GM18507 (cell line): ENCODE results near the gene LAGE3.

ENCODE experiments used
- DNase-seq: peaks from one replicate; pipeline ENCODE4 v3.0.0; 2011; ENCODE audit warnings: low read depth; ENCODE audit not compliant: insufficient read length; ENCODE audit errors: extremely low spot score
- FAIRE-seq: peaks from 2 replicates; lab custom pipeline; 2011; peaks lifted over from hg19 to GRCh38; lab: Jason Lieb, UNC

The LAGE3 gene

GRCh38 chrX:154439841-154440240, 39.2 kb downstream of the LAGE3 start:
- FAIRE-seq (no peak), DNase-seq (no peak)

DNA sequence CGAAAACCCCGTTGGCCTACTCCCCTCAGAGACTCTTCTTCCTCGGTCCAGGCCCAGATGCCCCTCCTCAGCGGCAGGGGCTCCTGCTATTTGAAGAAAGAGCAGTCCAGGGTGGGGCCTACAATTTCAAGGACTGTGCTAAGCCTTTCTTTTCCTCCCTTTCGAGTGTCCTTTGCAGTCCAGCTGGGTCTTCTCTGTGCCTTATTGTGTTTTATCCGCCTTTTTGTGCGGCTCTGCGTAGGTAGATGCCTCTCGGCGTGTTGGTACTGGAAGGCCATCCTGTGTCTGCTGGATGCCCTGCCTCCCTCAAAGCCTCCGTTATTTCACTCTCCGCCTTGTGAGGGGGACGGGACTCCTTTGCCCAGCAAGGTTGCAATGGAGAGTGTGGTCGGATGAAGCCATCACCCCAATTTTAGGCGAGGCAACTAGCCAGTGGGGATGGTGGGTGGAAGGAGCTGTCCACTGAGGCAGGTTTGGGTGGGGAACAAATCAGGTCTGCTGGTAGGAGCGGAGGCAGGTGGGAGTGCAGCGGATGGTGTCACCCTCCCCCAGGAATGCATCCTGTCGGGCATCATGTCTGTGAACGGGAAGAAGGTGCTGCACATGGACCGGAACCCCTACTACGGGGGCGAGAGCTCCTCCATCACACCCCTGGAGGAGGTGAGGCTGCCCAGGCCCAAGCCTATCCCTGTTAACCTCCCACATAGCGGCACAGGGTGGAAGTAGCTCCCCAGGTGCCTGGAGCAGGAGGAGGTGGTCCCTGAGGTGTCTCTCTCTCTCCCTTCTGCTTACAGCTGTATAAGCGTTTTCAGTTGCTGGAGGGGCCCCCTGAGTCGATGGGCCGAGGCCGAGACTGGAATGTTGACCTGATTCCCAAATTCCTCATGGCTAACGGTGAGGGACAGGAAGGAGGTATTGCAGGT, 40.8 kb downstream of the LAGE3 start:
- no peak for FAIRE-seq
- no peak for DNase-seq

DNA sequence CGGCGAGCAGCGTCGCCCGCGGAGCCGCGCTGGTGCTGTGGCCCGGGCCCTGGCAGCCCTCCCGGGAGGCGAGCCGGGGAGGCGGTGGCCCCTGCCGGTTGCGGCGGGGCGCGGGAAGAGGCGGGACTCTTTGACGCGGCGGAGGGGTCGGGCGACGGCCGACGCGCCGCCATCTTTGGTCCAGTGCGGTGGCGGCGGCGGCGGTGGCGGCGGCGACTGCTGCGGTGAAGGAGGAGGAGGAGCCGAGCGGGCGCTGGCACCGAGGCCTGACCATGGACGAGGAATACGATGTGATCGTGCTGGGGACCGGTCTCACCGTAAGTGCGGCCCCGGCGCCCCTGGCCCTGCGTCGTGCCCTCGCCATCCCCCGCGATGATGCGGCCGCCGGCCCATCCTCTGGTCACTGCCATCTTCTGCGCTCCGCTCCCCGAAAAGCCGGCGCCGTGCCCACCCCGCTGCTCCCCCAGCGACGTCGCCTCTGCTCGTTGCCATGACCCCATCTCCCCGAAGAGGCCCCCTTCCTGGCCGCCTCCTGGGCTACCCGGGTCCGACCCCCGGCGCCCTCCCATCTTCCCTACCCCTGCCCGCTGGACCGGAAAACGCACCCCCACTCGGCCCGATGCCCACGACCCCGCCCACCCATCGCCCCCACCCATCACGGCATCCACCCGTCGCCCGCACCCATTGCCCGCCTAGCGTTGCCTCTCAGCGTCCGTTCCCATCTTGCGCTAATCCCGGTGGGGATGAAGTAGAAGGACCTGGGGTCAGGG, 41.9 kb downstream of the LAGE3 start, which contains the start of gene GDI1:
Gene GDI1 (plus strand): TSS at position 172 of the 770 bp plus-strand sequence. CDS start 101 bp downstream, at position 273.
- DNase-seq (no peak), FAIRE-seq (peak; percentile 68)

GRCh38 chrX:154436374-154436982, 42.6 kb downstream of the LAGE3 start:
- DNase-seq, result no peak

DNA sequence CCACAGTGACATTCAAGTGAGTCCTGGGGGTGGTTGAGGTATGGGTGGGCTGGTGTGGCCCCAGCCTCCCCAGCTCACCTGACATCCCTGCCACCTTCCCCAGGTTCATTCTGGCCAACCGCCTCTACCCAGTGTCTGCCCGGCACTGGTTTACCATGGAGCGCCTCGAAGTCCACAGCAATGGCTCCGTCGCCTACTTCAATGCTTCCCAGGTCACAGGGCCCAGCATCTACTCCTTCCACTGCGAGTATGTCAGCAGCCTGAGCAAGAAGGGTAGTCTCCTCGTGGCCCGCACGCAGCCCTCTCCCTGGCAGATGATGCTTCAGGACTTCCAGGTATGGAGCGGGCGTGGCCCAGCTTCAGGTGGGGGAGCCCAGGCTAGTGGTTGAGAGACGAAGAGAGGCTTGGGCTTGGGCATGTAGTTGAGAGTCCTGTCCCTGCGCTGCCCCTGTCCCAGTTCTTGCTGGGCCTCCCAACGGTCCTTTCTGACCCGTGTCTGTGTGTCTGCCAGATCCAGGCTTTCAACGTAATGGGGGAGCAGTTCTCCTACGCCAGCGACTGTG, 43.8 kb downstream of the LAGE3 start:
- DNase-seq (no peak), FAIRE-seq (no peak)

More at GRCh38 chrX:154436374-154436982, 42.6 kb downstream of the LAGE3 start:
- no peak for FAIRE-seq

DNA sequence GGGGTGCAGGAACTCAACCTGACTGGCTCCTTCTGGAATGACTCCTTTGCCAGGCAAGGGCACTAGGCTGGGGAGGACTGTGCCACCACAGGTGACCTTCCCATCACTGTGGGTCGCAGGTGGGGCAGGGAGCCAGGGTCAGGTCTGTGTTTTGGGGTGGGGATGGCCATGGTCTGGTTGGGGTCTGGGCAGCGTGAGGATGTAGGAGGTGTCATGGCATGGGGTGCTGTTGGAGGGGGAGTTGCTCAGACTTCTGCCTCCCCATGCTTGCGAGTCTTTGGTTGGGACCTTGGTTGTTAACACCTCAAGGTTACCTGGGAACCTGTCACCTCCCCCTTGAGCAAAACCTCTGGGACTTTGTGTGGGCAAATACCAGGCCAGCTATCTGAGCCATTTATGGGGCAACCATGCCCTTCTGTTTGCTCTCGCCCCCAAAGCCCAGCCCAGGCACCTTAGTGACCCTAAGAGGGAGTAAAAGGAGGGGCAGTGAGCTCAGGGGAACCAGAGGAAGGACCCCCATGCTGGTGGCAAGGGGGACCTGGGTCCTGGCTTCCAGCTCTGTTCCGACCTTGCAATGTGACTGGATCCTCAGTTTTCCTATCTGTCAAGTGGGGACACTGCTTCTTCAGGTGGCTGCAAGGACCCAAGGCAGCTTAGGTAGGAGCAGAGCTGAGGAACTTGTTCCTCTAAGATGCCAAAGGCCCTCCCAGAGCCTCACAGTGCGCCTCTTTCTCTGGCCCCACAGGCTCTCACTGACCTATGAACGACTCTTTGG, 44.5 kb downstream of the LAGE3 start:
- DNase-seq, result no peak
- FAIRE-seq, result no peak

- DNase-seq (no peak), FAIRE-seq (no peak)
These were observed 45.5 kb downstream of the LAGE3 start for GRCh38 chrX:154433605-154434004.

DNA sequence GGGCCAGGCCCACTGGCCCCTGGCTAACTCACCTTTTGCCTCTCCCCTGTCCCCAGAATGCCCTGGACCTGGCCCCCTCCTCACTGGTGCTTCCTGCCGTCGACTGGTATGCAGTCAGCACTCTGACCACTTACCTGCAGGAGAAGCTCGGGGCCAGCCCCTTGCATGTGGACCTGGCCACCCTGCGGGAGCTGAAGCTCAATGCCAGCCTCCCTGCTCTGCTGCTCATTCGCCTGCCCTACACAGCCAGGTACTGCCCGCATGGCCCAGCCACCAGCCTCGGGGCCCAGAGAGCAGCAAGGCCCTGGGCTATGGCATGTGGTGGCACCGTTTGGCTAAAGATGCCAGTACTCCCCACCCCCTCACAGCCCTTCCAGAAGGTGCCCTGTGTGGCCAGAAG, 46.9 kb downstream of the LAGE3 start:
- DNase-seq, result no peak
- FAIRE-seq, result no peak

DNA sequence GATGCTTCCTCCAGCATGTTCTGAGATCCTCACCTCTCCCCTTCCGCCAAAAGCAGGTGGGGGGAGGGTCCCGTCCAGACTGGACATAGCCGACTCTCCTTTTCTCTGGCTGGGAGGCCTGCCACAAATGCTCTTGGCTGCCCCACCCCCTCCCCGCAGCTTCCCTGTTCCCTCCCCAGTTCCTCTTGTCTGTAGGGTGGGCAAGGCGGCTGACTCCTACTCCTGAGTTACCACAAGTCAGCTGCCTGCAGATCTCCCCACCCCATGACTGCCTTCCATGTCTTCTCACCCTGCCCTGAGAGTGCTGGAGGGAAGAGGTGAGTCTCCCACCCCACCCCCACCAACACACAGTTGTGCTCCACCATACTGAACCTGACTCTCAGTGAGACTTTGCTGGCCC, 47.7 kb downstream of the LAGE3 start:
- DNase-seq (no peak), FAIRE-seq (no peak)

- FAIRE-seq (no peak), DNase-seq (no peak)
These were observed 48.2 kb downstream of the LAGE3 start for GRCh38 chrX:154430916-154431315.

- FAIRE-seq, result no peak
- DNase-seq, result no peak
These were observed 48.6 kb downstream of the LAGE3 start for GRCh38 chrX:154430479-154430878.

DNA sequence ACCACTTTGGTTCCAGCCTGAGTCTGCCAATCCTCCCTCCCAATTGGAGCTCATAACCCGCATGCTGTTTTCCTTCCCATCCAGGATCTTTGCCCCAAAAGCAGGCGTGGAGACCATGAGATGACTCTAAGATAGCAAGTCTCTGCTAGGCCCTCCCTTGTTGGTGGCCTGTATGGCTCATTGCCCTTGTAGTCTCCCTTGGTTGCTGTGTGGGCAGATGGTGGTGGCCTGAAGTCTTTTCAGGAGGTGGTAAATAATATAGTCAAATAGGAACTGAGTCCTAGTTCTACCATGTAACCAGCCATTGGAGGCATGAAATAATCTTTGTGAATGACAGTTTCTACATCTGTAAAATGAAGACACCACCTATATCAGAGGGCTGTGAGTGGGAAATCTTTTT, 49.4 kb downstream of the LAGE3 start:
- FAIRE-seq (peak; percentile 42), DNase-seq (no peak)

DNA sequence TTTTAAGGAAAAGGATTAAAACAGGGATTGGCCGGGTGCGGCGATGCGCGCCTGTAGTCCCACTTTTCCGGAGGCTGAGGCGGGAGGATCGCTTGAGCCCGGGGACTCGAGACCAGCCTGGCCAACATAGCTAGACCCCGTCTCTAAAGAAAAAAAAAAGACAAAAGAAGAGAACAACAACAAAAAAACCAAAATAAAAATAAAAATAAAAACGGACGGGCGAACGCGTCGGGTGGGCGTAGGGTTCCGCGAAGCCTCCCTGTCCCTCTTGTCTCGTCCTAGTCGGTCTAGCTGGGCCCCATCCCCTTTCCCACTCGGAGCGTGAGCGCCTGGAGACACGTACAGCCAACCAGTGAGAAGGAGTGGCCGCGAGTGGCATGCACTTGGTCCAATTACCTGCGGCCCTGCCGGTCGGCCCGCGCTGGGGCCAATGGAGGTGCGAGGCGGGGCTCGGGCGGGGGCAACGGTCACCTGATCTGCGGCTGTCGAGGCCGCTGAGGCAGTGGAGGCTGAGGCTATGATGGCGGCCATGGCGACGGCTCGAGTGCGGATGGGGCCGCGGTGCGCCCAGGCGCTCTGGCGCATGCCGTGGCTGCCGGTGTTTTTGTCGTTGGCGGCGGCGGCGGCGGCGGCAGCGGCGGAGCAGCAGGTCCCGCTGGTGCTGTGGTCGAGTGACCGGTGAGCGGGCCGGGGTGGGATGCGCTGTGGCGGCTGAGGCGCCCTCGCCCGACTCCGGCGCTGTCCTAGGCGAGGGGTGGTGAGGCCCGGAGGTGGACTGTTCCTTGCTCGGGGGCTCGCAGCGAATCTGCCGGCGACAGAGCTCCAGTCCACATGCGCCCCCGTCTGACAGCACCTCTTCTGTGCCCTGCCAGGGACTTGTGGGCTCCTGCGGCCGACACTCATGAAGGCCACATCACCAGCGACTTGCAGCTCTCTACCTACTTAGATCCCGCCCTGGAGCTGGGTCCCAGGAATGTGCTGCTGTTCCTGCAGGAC, 50.6 kb downstream of the LAGE3 start, which contains the start of gene ATP6AP1:
Gene ATP6AP1 (plus strand): TSS at position 502 of the 996 bp plus-strand sequence. CDS start 16 bp downstream, at position 518.
- peak; percentile 98 for FAIRE-seq

More for the DNA sequence above, 50.6 kb downstream of the LAGE3 start, which contains the start of gene ATP6AP1:
- DNase-seq, result peak; percentile 76
